H1 (cell line): ENCODE data around the gene GBF1. TPM values are rescaled to one million over a fixed set of nuclear protein-coding genes. Genes with fewer than 3 reads are reported as not detected.

Source experiments
- CTCF ChIA-PET: fragments of 300-600 bp; sonication (Branson Sonifier 250); formaldehyde crosslinking; loops from one replicate; lab custom pipeline; 2021; ENCODE audit not compliant: partially characterized antibody; lab: Charles Lee
- POLR2A ChIA-PET: fragments of 300-600 bp; sonication (Branson Sonifier 250); formaldehyde crosslinking; loops from one replicate; lab custom pipeline; 2021; ENCODE audit warnings: inconsistent platforms; ENCODE audit not compliant: partially characterized antibody; lab: Charles Lee
- DNase-seq, 2 experiments: peaks; one replicate each; pipeline versions ENCODE4 v3.0.0 to v3.0.0-alpha.2; 2010 to 2022; ENCODE audit warnings: low spot score in 2 of 2, low read depth in 1 of 2, mixed read lengths in 1 of 2
- FAIRE-seq: peaks from 2 replicates; lab custom pipeline; 2011; peaks lifted over from hg19 to GRCh38; lab: Jason Lieb, UNC
- H2AFZ ChIP-seq: 2 replicates; pipeline ENCODE4 v1.8.1; 2012; ENCODE audit warnings: low read length, inconsistent platforms
- H2AK5ac ChIP-seq: 2 replicates; pipeline ENCODE4 v1.6.1; 2013; ENCODE audit warnings: low read depth, low read length
- H2BK120ac ChIP-seq: replicated peaks from 2 replicates; pipeline ENCODE3; 2013; ENCODE audit warnings: low read depth, low read length, inconsistent platforms
- H2BK12ac ChIP-seq: 2 replicates; pipeline ENCODE4 v1.6.1; 2013; ENCODE audit warnings: low read depth, low read length
- H2BK15ac ChIP-seq: 2 replicates; pipeline ENCODE4 v1.6.1; 2013; ENCODE audit warnings: low read length
- H2BK20ac ChIP-seq: 2 replicates; pipeline ENCODE4 v1.6.1; 2013; ENCODE audit warnings: low read length
- H2BK5ac ChIP-seq: 2 replicates; pipeline ENCODE4 v1.6.1; 2013; ENCODE audit warnings: low read depth, low read length
- H3K14ac ChIP-seq: 2 replicates; pipeline ENCODE4 v1.6.1; 2013; ENCODE audit warnings: inconsistent platforms; ENCODE audit not compliant: insufficient read length
- H3K18ac ChIP-seq: 2 replicates; pipeline ENCODE4 v1.6.1; 2013; ENCODE audit warnings: low read length; ENCODE audit errors: extremely low read depth
- H3K23ac ChIP-seq: 2 replicates; pipeline ENCODE4 v1.6.1; 2013; ENCODE audit warnings: inconsistent platforms; ENCODE audit not compliant: insufficient read length
- H3K23me2 ChIP-seq: 2 replicates; pipeline ENCODE4 v1.6.1; 2013; ENCODE audit warnings: low read depth, low read length
- H3K27ac ChIP-seq: 2 replicates; pipeline ENCODE4 v1.6.1; 2011; ENCODE audit warnings: low read depth, low read length, inconsistent platforms
- H3K27me3 ChIP-seq, 4 experiments: replicated peaks in 1 of 4; 1 replicate in 1 of 4; 2 replicates in 3 of 4; pipeline versions ENCODE4 v1.6.1 to v1.8.1; 2011 to 2013; ENCODE audit warnings: low read length in 3 of 4, mild to moderate bottlenecking in 3 of 4, inconsistent platforms in 2 of 4, mixed read lengths in 2 of 4, moderate library complexity in 1 of 4; ENCODE audit not compliant: control insufficient read depth in 3 of 4, insufficient read depth in 3 of 4; ENCODE audit errors: extremely low read depth in 1 of 4
- H3K36me3 ChIP-seq, 4 experiments: 2 replicates each; pipeline versions ENCODE4 v1.6.1 to v1.8.1; 2011 to 2013; ENCODE audit warnings: mild to moderate bottlenecking in 4 of 4, low read length in 3 of 4, moderate library complexity in 2 of 4, control low read depth in 1 of 4, inconsistent platforms in 1 of 4; ENCODE audit not compliant: insufficient read depth in 4 of 4, control insufficient read depth in 2 of 4
- H3K4ac ChIP-seq: replicated peaks from 2 replicates; pipeline ENCODE3; 2013; ENCODE audit warnings: low read length, low read depth, mixed read lengths, inconsistent platforms; ENCODE audit not compliant: insufficient read length
- H3K4me1 ChIP-seq, 4 experiments: replicated peaks in 1 of 4; 1 replicate in 1 of 4; 2 replicates in 3 of 4; pipeline versions ENCODE4 v1.6.1 to v1.8.1; 2011 to 2013; ENCODE audit warnings: low read length in 3 of 4, inconsistent platforms in 2 of 4, mixed read lengths in 1 of 4; ENCODE audit not compliant: insufficient read depth in 4 of 4, control insufficient read depth in 3 of 4
- H3K4me2 ChIP-seq, 2 experiments: 2 replicates each; pipeline versions ENCODE4 v1.6.1 to v1.8.1; 2011 to 2013; ENCODE audit warnings: low read depth in 2 of 2, low read length in 2 of 2, control low read depth in 1 of 2, inconsistent platforms in 1 of 2, mild to moderate bottlenecking in 1 of 2; ENCODE audit not compliant: insufficient read depth in 1 of 2
- H3K4me3 ChIP-seq, 4 experiments: fragments of 200-600, 300-600 bp in 1 of 4; sonication (generic), shearing (Covaris generic), sonication (Bioruptor Twin) in 1 of 4; 2 replicates each; pipeline versions ENCODE4 v1.5.1 to v1.8.1; 2011 to 2016; ENCODE audit warnings: low read length in 4 of 4, low read depth in 3 of 4, control low read depth in 2 of 4, inconsistent platforms in 2 of 4, mild to moderate bottlenecking in 2 of 4, mixed read lengths in 1 of 4, moderate library complexity in 1 of 4; ENCODE audit not compliant: insufficient read depth in 2 of 4; ENCODE audit errors: extremely low read depth in 1 of 4
- H3K56ac ChIP-seq: replicated peaks from 2 replicates; pipeline ENCODE3; 2013; ENCODE audit warnings: low read depth, mild to moderate bottlenecking, mixed read lengths, low read length, inconsistent platforms; ENCODE audit not compliant: insufficient read length
- H3K79me1 ChIP-seq: 2 replicates; pipeline ENCODE4 v1.6.1; 2013; ENCODE audit warnings: low read depth, low read length, control low read depth
- H3K79me2 ChIP-seq, 2 experiments: 2 replicates each; pipeline versions ENCODE4 v1.6.1 to v1.8.1; 2012 to 2013; ENCODE audit warnings: low read length in 2 of 2, mild to moderate bottlenecking in 2 of 2, inconsistent platforms in 1 of 2; ENCODE audit not compliant: insufficient read depth in 2 of 2, control insufficient read depth in 1 of 2
- H3K9ac ChIP-seq, 4 experiments: replicated peaks in 1 of 4; 1 replicate in 1 of 4; 2 replicates in 3 of 4; pipeline versions ENCODE4 v1.6.1 to v1.8.1; 2011 to 2013; ENCODE audit warnings: low read depth in 3 of 4, low read length in 3 of 4, control low read depth in 2 of 4, mild to moderate bottlenecking in 2 of 4, moderate library complexity in 2 of 4, inconsistent platforms in 1 of 4; ENCODE audit errors: extremely low read depth in 1 of 4
- H3K9me3 ChIP-seq, 2 experiments: 2 replicates each; pipeline versions ENCODE4 v1.6.1 to v1.8.1; 2012 to 2013; ENCODE audit warnings: mild to moderate bottlenecking in 2 of 2, moderate library complexity in 2 of 2, control low read depth in 1 of 2, inconsistent platforms in 1 of 2, low read depth in 1 of 2, low read length in 1 of 2, mixed read lengths in 1 of 2; ENCODE audit not compliant: insufficient read depth in 2 of 2
- H4K20me1 ChIP-seq, 2 experiments: replicated peaks in 1 of 2; 2 replicates each; pipeline versions ENCODE3 to v1.8.1; 2011 to 2013; ENCODE audit warnings: inconsistent platforms in 2 of 2, low read length in 2 of 2, mild to moderate bottlenecking in 1 of 2; ENCODE audit not compliant: insufficient read depth in 2 of 2, control insufficient read depth in 1 of 2
- H4K5ac ChIP-seq: 2 replicates; pipeline ENCODE4 v1.6.1; 2013; ENCODE audit warnings: low read length, low read depth, mixed read lengths, inconsistent platforms; ENCODE audit not compliant: insufficient read length
- H4K8ac ChIP-seq: 2 replicates; pipeline ENCODE4 v1.8.0; 2013; ENCODE audit warnings: mild to moderate bottlenecking, moderate library complexity, low read length, inconsistent platforms; ENCODE audit not compliant: insufficient read depth; ENCODE audit errors: extremely low read depth
- H4K91ac ChIP-seq: replicated peaks from 2 replicates; pipeline ENCODE3; 2013; ENCODE audit warnings: low read length, mixed read lengths, inconsistent platforms; ENCODE audit not compliant: insufficient read length
- CEBPB ChIP-seq: IDR thresholded peaks from 2 replicates; pipeline ENCODE4 v1.6.1; 2012; ENCODE audit warnings: low read depth, low read length
- CHD1 ChIP-seq: IDR thresholded peaks from 2 replicates; pipeline ENCODE4 v1.6.1; 2012; ENCODE audit warnings: low read depth, low read length, improper control_type of control experiment
- CHD2 ChIP-seq: IDR thresholded peaks from 2 replicates; pipeline ENCODE4 v1.6.1; 2012; ENCODE audit warnings: low read length, improper control_type of control experiment
- CTCF ChIP-seq, 3 experiments: IDR thresholded peaks; 1 replicate in 2 of 3; 2 replicates in 1 of 3; pipeline versions ENCODE4 v1.5.1 to v1.6.1; 2011; ENCODE audit warnings: low read length in 3 of 3, mild to moderate bottlenecking in 3 of 3, inconsistent platforms in 2 of 3, low read depth in 1 of 3, moderate library complexity in 1 of 3; ENCODE audit not compliant: insufficient read depth in 1 of 3; ENCODE audit errors: control extremely low read depth in 1 of 3
- FOSL1 ChIP-seq: IDR thresholded peaks from 2 replicates; pipeline ENCODE4 v1.6.1; 2011; ENCODE audit warnings: mild to moderate bottlenecking, low read depth, low read length, moderate library complexity; ENCODE audit not compliant: insufficient read depth
- JUN ChIP-seq: IDR thresholded peaks from 2 replicates; pipeline ENCODE4 v1.6.1; 2011; ENCODE audit warnings: low read depth, mild to moderate bottlenecking, improper control_type of control experiment, low read length
- JUND ChIP-seq: IDR thresholded peaks from 2 replicates; pipeline ENCODE4 v1.6.1; 2011; ENCODE audit warnings: mild to moderate bottlenecking, improper control_type of control experiment, low read length
- MAFK ChIP-seq: IDR thresholded peaks from 2 replicates; pipeline ENCODE4 v1.6.1; 2012; ENCODE audit warnings: low read depth, mild to moderate bottlenecking, improper control_type of control experiment, low read length
- NANOG ChIP-seq: IDR thresholded peaks from 2 replicates; pipeline ENCODE4 v1.6.1; 2011; ENCODE audit warnings: low read length, low read depth, mild to moderate bottlenecking, inconsistent platforms; ENCODE audit not compliant: insufficient read depth, poor library complexity, severe bottlenecking
- SRF ChIP-seq: IDR thresholded peaks from 2 replicates; pipeline ENCODE4 v1.6.1; 2011; ENCODE audit warnings: mild to moderate bottlenecking, low read depth, low read length, moderate library complexity
- TCF12 ChIP-seq: IDR thresholded peaks from 2 replicates; pipeline ENCODE4 v1.6.1; 2011; ENCODE audit warnings: low read depth, mild to moderate bottlenecking, low read length
- WGBS, 2 experiments: shearing (Covaris generic) in 1 of 2; methylation state at CpG; one replicate each; pipeline versions ENCODE4 v1.1.6 to v1.1.7; 2013 to 2015; ENCODE audit warnings: low lambda C conversion rate in 2 of 2, mixed read lengths in 2 of 2, inconsistent platforms in 1 of 2, low coverage in 1 of 2, missing lambda C conversion rate in 1 of 2; ENCODE audit not compliant: insufficient replicate concordance in 2 of 2, insufficient coverage in 1 of 2, insufficient read length in 1 of 2; ENCODE audit errors: extremely low coverage in 1 of 2, missing lambda C conversion rate in 1 of 2; 5-methylcytosine and 5-hydroxymethylcytosine counted together
- polyA plus RNA-seq, 7 experiments: library from polyadenylated mRNA; depleted of rRNA in 3 of 7; stranded (reverse) in 5 of 7; unstranded in 2 of 7; fragments of >200 nt in 5 of 7; fragments of 200-250 nt in 2 of 7; gene quantifications; 1 replicate in 5 of 7; 2 replicates in 1 of 7; 4 replicates in 1 of 7; pipeline versions ENCODE4 v1.2.1 to v1.2.3, GENCODE V29; 2011 to 2013; ENCODE audit warnings: missing spikeins in 2 of 7, mixed read lengths in 2 of 7
- total RNA-seq: library from RNA; stranded (reverse); fragmentation: NEBNext Ultra II Directional; extraction: Animal tissue kit (Norgen Biotek cat#: 25700); gene quantifications from 2 replicates; pipeline ENCODE4 v1.2.1, GENCODE V29; 2021

The GBF1 gene
- total and polyA plus RNA-seq, 2 of the 8 experiments (the other 6 are each of a cell fraction or from before 2014, with no cell fraction given): 11.0 to 25.5 TPM

GRCh38 chr10:102233997-102234396 lies 11.3 kb upstream of the GBF1 start:
- Histone ChIP-seq H2BK12ac (no peak overlapping the region), H2AFZ (no peak overlapping the region), H3K79me1 (no peaks in the 10 kb centered on the region), H3K4me1 (peaks cover 0 to 16% (median 1%) of the 10 kb centered on the region in 4 experiments; a peak in 2 of 7 replicates), H3K9ac (no peak overlapping the region), H3K4ac (no peak overlapping the region), H2BK120ac (no peak overlapping the region), H3K18ac (no peak overlapping the region), H3K4me2 (no peak overlapping the region), H2BK5ac (no peak overlapping the region), H4K8ac (no peak overlapping the region), H3K23me2 (peaks cover 9% of the 10 kb centered on the region; the same call in 1 of the 2 replicates), H2BK20ac (no peak overlapping the region), H3K27me3 (peaks cover 28 to 92% (median 76%) of the 10 kb centered on the region in 4 experiments), H3K14ac (no peak overlapping the region), H3K36me3 (no peaks in the 10 kb centered on the region), H4K5ac (no peak overlapping the region), H3K23ac (no peak overlapping the region), H3K27ac (no peak overlapping the region), H3K4me3 (no peak overlapping the region), H3K9me3 (no peaks in the 10 kb centered on the region), H2AK5ac (no peak overlapping the region), H2BK15ac (no peak overlapping the region), H4K20me1 (peaks cover 0 to 5% of the 10 kb centered on the region in 2 experiments), H3K79me2 (no peaks in the 10 kb centered on the region), H4K91ac (no peak overlapping the region), H3K56ac (no peak overlapping the region)
- TF ChIP-seq SRF (no peak), NANOG (no peak), TCF12 (no peak), MAFK (no peak), JUND (no peak), CEBPB (no peak), FOSL1 (no peak), CHD1 (no peak), CTCF (IDR thresholded peaks at IDR 0.05; ENCODE audit: control extremely low read depth in 1 of 3, insufficient read depth in 1 of 3, low read depth in 1 of 3, low read length in 3 of 3) (no peak), CHD2 (no peak), JUN (no peak)
- DNase-seq (no peak), FAIRE-seq (no peak)
- CTCF ChIA-PET: interaction anchor here (0.6 to 24.6 kb wide), 15 partner anchors 9 to 1332 kb away, joined by 3 to 862 read pairs (median 3); partner anchors contain the start of gene NFKB2
- 87% methylated on average over 1 of the region's 1 CpG; no CpG with 5 or more reads in 1 of the 2 experiments for WGBS, 2 experiments
- POLR2A ChIA-PET: interaction anchor here (0.8 to 1.4 kb wide), 3 partner anchors 76 to 177 kb away, joined by 3 to 6 read pairs (median 6); no protein-coding TSS in a partner anchor
